HG02938 (cell line): Measurements from ENCODE around the gene FNDC3B.

ENCODE experiments used
- ATAC-seq: cut with Tn5 transposase; IDR thresholded peaks from one replicate; pipeline ENCODE4 v1.9.1; 2021; ENCODE audit warnings: mild to moderate bottlenecking, moderate library complexity; ENCODE audit not compliant: unreplicated experiment

Gene FNDC3B

GRCh38 chr3:172146349-172146748 lies 107.0 kb downstream of the FNDC3B start:
- ATAC-seq: no peak

GRCh38 chr3:172147113-172147818 lies 107.9 kb downstream of the FNDC3B start:
- ATAC-seq: no peak

DNA sequence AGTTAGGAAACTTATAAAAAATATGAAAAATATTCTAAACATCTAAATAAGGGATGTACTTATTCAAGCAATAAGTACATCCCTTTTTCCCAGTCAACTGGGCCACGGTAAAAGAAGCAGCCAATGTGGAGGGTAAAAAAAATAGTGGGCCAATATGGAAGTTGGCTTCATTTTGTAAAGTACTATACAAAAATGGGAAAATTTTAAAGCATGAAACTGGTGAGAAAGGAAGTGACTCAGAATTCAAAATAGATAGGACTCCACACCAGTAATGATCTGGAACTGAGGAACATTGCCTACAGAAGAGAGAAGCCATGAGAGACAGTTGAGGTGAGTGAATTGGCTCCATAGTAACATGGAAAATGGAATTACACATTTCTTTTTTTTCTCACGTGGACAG lies 108.9 kb downstream of the FNDC3B start:
- ATAC-seq: no peak

DNA sequence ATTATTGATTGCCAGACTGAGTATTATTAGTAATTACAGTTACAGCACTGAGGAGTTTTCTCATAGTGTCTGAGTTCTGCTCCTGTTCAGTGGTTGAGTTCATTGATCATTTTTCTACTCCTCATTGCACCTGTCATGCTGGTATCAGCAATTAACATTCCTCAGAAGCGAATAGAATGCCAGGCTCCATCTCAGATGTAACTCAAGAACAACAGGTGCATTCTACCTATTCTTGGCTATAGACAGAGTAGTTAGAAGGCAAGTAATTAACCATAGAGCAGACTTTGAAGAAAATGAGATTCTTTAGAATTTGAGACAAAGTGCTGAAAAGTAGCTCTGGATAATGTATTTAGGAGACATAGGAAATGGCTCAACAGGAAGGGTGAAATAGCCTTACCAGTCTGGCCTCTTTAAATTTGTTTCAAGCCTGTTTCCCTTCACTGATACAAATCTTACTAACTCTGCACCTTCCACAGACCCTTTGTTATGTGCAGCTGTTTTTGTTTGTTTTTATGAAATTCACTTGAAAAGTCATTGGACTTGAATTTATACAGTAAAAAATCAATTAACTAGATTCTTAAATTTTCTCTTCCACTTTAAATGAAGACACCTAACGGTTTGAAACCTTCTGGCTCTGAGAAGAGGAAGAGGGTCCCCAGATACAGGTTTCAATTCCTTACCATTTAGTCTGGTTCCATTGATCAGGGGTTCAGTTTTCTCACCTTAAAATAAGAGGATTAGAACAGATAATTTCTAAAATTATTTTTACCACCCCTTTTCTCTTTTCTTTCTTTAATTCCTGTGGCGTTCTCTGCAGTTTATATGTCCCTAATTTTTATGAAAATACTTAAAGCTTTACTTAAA lies 109.6 kb downstream of the FNDC3B start:
- ATAC-seq: no peak

DNA sequence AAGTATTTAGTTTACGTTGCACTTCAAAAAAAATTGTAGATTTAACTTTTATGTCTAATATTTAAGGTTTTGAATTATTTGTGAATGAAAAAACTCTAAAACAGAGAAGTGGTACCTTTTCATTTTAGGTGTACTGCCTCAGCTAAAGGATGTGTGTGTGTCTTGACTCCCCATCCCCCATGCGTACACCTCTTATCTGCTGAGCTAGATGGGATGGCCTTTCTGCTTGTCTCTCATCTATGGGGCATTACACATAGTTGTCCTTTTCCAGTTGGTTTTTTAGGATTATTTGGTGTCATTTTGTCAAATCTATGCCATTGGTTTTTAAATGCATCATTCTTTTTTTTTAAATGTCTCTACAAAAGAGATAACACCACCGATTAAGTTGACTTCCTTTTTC lies 110.9 kb downstream of the FNDC3B start:
- ATAC-seq: no peak

DNA sequence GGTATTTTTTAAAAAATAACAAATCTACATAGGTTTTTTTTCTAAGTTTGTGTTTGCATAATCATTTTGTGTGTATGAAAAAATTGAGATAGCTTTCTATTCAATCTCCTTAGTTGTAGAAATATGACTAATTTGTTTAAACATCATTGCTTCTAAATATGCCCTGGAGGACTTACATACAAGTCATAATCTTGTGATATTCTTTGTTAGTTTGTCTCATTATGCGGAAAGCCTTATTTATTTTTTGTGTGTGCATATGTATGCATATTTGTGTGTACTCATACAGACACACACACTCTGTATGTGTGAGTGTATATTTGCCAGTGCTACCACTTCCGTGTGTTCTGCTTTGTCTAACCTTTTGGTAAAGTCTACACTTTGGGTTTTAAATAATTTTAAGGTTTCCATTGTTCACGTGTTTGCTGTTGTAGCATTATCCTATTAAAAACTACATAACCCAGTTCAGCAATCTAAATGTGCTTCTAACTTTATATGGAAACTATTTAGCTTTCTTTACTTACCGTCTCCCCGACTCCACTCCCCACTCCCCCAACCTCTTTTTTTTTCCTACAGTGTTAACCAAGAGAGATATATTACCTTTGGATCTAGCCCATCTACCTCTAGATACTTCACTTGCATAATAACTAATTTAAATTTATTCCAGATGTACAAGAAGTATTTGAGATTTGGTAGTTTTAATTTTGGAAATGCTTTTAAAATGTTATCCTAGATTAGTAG lies 111.7 kb downstream of the FNDC3B start:
- ATAC-seq: no peak

DNA sequence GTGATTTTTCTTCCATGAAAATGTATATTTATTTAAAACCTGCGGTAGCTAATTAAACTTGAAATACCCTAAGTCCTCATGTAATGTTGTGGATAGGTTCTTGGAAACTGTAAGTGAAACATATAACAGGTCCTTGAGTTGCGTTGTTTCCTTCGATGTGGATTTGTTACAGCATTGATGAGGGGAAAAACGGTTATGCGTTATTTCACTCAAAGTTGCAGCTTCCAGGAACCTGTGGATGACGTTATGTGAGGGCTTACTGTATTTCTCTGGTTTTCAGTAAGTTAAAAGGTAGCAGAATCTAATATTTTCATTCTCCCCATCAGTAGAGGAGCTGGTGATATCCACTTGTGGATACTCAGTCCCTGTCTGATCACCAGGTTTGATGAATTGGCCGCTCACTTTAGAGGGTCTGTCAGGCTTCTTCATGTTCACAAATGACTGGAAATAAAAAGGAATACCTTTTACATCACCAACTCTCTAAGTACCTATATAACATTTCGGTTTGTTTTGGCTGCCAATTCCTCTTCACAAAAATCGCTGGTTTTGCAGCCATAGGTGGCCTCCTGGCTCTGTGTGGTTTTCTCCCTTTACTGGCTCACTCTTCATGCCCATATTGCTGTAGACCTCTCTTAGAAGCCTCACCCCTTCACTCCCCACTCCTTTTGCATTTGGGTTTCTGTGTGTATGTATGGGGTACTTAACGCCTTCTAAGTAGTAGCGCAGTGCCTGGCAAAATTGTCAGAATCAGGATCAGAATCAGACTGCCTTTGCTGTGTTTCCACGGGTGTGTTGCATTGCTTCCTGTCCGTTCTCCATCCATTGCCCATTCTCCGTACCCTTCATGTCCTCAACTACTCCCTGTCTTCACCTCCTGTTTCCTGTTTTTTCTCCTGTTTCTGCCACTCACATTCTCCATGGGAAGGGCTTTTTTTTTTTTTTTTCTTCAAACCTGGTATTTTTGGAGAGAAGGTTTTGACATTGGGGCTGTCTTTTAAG lies 112.6 kb downstream of the FNDC3B start:
- ATAC-seq: no peak

DNA sequence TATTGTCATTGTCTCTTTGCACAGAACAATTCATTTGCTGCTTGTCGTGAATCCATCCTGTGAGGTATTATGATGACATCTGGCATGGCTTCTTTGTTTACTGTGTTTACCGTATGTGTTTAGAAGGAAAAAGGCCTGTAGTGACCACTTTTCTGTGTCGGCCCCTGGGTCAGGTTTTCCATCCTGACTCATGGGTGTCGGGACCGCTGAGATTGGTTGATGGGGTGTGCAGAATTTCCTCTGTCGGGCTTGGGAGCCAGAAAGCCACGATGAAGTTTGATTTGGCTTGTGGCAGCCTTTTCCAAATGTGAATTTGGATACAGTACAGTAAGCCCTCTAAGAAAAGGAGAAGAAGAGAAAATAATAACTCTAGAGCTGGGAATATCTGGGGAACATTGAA lies 113.5 kb downstream of the FNDC3B start:
- ATAC-seq: no peak

DNA sequence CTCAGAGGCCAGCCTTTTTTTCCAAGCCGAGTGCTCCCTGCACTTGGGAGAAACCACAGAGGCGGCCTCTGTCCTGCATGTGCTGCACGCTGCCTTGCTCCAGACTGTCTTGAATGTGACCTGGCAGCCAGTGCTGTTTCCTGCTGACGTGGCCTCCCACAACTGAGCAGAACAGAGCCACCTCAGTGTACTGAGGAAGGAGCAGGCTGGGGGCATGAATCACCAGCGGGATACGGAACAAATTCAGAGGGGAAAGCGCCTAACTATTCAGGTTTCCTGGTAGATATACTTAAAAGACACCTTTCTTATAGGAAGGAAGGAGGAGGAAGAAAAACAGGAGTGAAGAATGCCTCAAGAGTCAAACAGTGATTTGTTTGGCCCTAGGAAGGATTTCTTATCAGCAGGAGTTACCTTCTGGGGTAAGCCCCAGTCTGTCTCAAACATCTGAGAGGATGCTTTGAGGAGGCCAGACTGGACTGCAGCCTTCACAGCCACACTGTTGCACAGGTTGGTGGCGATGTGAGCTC lies 114.0 kb downstream of the FNDC3B start:
- ATAC-seq: no peak

DNA sequence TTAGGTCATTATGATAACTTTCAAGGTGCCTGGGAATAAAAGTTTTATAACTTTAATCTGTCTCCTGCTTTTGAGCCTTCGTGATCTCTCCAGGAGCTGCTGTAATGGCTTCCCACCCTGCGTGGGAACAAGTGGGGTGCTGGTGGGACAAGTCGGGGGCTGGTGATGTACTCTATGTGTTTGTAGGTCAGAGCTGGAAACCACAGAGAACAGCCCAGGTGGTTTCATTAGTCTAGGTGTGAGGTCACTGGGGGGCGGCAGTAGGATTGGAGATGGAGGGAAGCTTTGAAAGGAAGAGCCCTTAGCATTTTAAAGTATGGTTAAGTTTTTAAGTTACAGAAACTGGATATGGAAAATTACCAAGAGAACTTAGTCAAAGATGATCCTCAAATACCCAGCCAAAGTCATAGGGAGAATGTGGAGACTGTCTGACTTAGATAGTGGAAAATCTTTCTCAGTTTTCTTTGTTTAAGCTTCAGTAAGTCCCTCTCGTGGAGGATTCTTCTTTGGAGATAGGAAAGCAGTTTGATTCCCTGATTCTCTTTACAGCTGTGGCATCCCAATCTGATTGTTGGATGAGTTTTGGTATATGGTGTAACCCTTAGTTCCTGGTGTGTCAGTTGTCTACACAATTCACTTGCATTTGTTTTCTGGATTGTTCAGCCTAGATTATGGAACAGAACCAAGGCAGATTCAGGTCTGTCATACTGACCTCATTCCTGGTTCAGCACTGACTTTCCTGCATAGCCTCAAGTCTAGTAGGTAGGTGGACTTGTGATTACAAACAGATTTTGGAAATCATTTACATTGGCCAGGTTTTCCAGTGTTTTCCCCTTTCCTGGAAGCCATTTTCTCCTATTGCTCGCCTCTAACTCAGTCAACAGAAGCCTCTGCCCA lies 115.6 kb downstream of the FNDC3B start:
- ATAC-seq: no peak

GRCh38 chr3:172155897-172156585 lies 116.7 kb downstream of the FNDC3B start:
- no peak for ATAC-seq

- no peak for ATAC-seq
Observed at GRCh38 chr3:172156586-172156955, 117.2 kb downstream of the FNDC3B start.

DNA sequence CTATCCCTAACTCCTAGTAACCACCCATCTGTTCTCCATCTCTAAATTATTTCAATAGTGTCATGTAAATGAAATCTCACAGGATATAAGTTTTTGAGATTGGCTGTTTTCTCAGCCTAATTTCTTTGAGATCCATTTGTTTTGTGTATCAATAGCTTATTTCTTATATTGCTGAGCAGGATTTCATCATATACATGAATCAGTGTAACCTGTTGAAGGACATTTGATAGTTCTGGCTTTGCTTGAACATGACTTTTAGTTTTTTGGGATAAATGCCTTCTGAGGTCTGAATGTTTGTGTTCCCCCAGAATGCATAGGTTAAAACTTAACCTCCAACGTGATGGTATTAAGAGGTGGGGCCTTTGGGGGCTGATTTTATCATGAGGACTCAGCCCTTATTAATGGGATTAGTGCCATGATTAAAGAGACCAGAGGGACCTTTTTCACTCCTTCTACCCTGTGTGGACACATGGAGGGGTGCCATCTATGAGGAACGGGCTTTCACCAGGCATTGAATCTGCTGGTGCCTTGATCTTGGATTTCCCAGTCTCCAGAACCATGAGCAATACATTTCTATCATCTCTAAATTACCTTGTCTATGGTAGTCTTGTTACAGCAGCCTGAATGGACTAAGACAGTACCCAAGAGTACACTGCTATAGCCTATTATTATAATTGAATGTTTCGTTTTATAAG lies 118.3 kb downstream of the FNDC3B start:
- ATAC-seq: no peak

GRCh38 chr3:172158741-172159140 lies 119.4 kb downstream of the FNDC3B start:
- ATAC-seq: no peak

- no peak for ATAC-seq
Observed at GRCh38 chr3:172159376-172159775, 120.0 kb downstream of the FNDC3B start.

GRCh38 chr3:172159962-172160538 lies 120.7 kb downstream of the FNDC3B start:
- ATAC-seq: no peak

DNA sequence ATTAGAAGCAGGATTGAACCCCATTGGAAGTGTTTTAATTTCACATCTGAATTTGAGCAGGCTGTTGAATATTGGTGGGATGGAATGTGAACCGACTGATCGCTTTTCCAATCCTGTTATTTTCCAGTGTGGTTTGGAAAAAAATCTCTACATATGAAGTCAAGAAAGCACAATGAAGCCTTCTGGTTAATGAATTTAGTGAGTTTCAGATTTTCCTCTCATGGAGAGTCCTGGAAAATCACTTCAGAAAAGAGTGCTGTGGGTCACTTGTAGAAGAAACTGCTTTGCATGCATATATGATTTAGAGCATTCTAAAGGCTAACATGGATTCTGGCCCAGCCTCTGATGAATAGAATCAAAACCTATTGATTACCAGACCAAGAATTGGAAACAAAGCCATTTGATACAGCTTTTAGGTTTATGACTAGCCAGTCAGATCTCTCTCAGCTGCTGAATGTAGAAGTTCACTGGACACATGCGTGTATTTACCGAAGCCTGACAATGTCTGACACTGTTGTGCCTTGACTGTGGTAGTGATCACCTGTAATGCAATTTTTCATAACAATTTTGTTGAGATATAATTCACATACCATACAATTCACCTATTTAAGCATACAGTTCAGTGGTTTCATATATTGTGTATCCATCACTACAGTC lies 121.9 kb downstream of the FNDC3B start:
- no peak for ATAC-seq
